ENCODE results near the gene PPFIA1.

PPFIA1 gene

DNA sequence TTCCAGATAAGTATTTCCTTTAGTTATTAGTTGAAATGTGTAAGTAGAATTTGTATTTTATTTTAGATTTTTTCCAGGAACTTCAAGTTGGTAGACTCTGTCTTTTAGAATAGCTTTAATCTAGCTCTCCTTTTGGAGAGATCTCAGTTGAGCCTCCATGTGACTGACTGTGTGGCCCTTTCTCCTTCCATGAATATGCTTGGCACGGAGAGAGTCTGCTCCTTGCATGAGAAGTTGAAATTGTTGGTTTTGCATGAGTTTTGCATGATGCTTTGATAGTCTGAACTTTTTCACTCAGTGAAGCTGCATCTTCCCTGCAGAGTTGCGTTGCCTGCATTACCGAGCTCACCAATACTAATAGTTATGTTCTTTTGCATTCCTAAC lies 95.0 kb downstream of the PPFIA1 start:
- no peaks in the 10 kb centered on the region for H3K27me3 ChIP-seq (ENCODE audit: control insufficient read depth, insufficient read depth, low read length)
- no peak overlapping the region for H3K9ac ChIP-seq (ENCODE audit: low read length)
- peaks cover 60% of the 10 kb centered on the region for H3K36me3 ChIP-seq (ENCODE audit: control insufficient read depth, low read depth, low read length)
- no peaks in the 10 kb centered on the region for H3K9me3 ChIP-seq (ENCODE audit: control insufficient read depth, low read depth, low read length)
- no peak overlapping the region for H3K4me3 ChIP-seq (ENCODE audit: low read length)
- H3K4me1 ChIP-seq (ENCODE audit: control insufficient read depth, low read depth, low read length): no peaks in the 10 kb centered on the region
- no peak overlapping the region for H3K27ac ChIP-seq (ENCODE audit: low read length)

DNA sequence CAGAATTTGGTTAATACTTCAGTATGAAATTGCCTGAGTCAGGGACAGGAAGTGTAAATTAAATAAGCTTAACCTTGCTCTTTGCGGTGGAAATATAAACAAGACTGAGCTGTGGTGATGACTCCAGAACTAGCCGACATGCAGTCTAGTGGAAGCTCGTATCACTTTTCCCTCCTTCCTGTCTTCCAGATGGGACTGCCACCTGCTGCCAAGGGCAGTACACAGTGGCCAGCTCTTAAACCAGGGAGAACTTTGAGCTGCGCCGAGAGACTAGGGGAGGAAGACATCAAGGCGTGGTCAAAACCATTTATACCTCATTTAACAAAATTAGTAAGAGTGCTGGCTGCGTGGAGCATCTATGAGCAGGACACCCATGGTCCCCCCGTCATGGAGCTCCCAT lies 96.6 kb downstream of the PPFIA1 start:
- H3K4me3 ChIP-seq (ENCODE audit: low read length): no peak overlapping the region
- H3K9me3 ChIP-seq (ENCODE audit: control insufficient read depth, low read depth, low read length): no peaks in the 10 kb centered on the region
- peaks cover 52% of the 10 kb centered on the region for H3K36me3 ChIP-seq (ENCODE audit: control insufficient read depth, low read depth, low read length)
- no peak overlapping the region for H3K9ac ChIP-seq (ENCODE audit: low read length)
- no peak overlapping the region for H3K27ac ChIP-seq (ENCODE audit: low read length)
- no peaks in the 10 kb centered on the region for H3K27me3 ChIP-seq (ENCODE audit: control insufficient read depth, insufficient read depth, low read length)
- H3K4me1 ChIP-seq (ENCODE audit: control insufficient read depth, low read depth, low read length): no peaks in the 10 kb centered on the region

DNA sequence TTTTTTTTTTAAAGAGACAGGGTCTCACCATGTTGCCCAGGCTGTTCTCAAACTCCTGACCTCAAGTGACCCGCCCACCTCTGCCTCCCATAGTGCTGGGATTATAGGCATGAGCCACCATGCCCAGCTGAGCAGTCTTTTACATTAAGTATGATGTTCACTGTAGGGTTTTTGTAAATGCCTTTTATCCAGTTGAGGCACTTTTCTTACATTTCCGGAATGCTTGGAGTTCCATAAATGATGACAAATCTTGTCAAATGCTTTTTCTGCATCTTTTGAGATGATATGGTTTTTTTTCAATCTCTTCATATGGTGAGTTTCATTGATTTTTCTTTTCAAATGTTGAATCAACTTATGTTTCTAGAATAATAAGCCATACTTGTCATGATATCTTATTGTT lies 98.5 kb downstream of the PPFIA1 start:
- Histone ChIP-seq H3K9ac (ENCODE audit: low read length) (no peak overlapping the region), H3K36me3 (ENCODE audit: control insufficient read depth, low read depth, low read length) (peaks cover 51% of the 10 kb centered on the region), H3K9me3 (ENCODE audit: control insufficient read depth, low read depth, low read length) (no peaks in the 10 kb centered on the region), H3K4me1 (ENCODE audit: control insufficient read depth, low read depth, low read length) (no peaks in the 10 kb centered on the region), H3K27me3 (ENCODE audit: control insufficient read depth, insufficient read depth, low read length) (no peaks in the 10 kb centered on the region), H3K4me3 (ENCODE audit: low read length) (no peak overlapping the region), H3K27ac (ENCODE audit: low read length) (no peak overlapping the region)

DNA sequence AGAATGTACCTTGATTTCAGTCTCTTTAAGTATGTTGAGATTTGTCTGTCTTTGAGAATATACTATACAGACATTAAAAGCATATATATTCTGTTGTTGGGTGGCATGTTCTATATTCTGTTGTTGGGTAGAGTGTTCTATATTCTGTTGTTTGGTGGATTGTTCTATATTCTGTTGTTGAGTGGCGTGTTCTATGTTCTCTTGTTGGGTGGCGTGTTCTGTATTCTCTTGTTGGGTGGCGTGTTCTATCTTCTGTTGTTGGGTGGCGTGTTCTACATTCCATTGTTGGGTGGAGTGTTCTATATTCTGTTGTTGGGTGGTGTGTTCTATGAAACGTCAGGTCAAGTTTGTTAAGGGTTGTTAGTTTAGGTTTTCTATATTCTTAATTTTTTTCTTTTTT lies 100.8 kb downstream of the PPFIA1 start:
- Histone ChIP-seq H3K36me3 (ENCODE audit: control insufficient read depth, low read depth, low read length) (peaks cover 55% of the 10 kb centered on the region), H3K4me1 (ENCODE audit: control insufficient read depth, low read depth, low read length) (no peaks in the 10 kb centered on the region), H3K27me3 (ENCODE audit: control insufficient read depth, insufficient read depth, low read length) (no peaks in the 10 kb centered on the region), H3K9me3 (ENCODE audit: control insufficient read depth, low read depth, low read length) (no peaks in the 10 kb centered on the region), H3K4me3 (ENCODE audit: low read length) (no peak overlapping the region), H3K9ac (ENCODE audit: low read length) (no peak overlapping the region), H3K27ac (ENCODE audit: low read length) (no peak overlapping the region)

DNA sequence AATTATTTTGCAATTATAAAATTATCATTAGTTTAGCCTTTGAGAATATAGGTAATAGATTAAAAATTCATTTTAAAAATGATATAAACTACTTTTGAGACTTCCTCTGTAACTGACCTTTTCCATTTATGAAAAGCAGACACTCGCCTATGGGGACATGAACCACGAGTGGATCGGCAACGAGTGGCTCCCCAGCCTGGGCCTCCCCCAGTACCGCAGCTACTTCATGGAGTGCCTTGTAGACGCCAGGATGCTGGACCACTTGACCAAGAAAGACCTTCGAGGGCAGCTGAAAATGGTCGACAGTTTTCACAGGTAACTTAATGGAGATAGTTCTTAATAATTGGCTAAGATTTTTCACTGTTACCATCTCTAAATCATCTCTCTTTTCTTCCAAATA lies 101.6 kb downstream of the PPFIA1 start:
- no peaks in the 10 kb centered on the region for H3K4me1 ChIP-seq (ENCODE audit: control insufficient read depth, low read depth, low read length)
- no peak overlapping the region for H3K27ac ChIP-seq (ENCODE audit: low read length)
- no peak overlapping the region for H3K4me3 ChIP-seq (ENCODE audit: low read length)
- no peaks in the 10 kb centered on the region for H3K9me3 ChIP-seq (ENCODE audit: control insufficient read depth, low read depth, low read length)
- H3K9ac ChIP-seq (ENCODE audit: low read length): no peak overlapping the region
- H3K27me3 ChIP-seq (ENCODE audit: control insufficient read depth, insufficient read depth, low read length): no peaks in the 10 kb centered on the region
- peaks cover 60% of the 10 kb centered on the region for H3K36me3 ChIP-seq (ENCODE audit: control insufficient read depth, low read depth, low read length)

DNA sequence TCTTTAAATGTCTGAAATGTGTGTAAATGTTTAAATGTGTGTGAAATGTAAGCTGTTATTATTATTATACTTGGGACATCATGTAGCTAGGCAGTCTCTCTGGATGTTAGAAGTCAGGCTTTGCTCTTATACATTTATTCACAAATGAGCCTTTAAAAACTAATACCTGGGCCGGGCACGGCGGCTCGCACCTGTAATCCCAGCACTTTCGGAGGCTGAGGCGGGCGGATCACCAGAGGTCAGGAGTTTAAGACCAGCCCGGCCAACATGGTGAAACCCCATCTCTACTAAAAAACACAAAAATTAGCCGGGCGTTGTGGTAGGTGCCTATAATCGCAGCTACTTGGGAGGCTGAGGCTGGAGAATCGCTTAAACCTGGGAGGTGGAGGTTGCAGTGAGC lies 106.1 kb downstream of the PPFIA1 start:
- Histone ChIP-seq H3K9ac (ENCODE audit: low read length) (no peak overlapping the region), H3K36me3 (ENCODE audit: control insufficient read depth, low read depth, low read length) (peaks cover 63% of the 10 kb centered on the region), H3K4me1 (ENCODE audit: control insufficient read depth, low read depth, low read length) (no peaks in the 10 kb centered on the region), H3K9me3 (ENCODE audit: control insufficient read depth, low read depth, low read length) (no peaks in the 10 kb centered on the region), H3K27ac (ENCODE audit: low read length) (no peak overlapping the region), H3K4me3 (ENCODE audit: low read length) (no peak overlapping the region), H3K27me3 (ENCODE audit: control insufficient read depth, insufficient read depth, low read length) (no peaks in the 10 kb centered on the region)

DNA sequence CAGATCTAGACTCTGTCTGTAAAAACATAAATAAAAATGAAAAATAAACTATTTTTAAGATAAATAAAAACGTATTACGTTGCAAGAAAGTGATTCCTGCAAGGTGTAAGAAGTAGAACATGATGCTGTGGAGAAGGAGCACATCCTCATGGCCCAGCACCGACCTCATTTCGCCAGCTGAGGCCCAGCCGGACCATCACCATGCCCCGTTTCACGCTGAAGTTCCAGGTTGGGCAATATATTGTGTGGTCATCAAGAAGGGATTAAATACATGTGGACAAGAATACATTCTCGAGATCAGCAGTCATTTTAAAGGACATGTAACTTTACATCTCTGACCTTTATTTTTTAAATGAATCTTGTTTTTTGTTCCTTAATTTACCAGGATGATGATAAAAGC lies 107.2 kb downstream of the PPFIA1 start:
- no peaks in the 10 kb centered on the region for H3K27me3 ChIP-seq (ENCODE audit: control insufficient read depth, insufficient read depth, low read length)
- H3K4me3 ChIP-seq (ENCODE audit: low read length): no peak overlapping the region
- H3K9ac ChIP-seq (ENCODE audit: low read length): no peak overlapping the region
- peaks cover 56% of the 10 kb centered on the region for H3K36me3 ChIP-seq (ENCODE audit: control insufficient read depth, low read depth, low read length)
- H3K4me1 ChIP-seq (ENCODE audit: control insufficient read depth, low read depth, low read length): no peaks in the 10 kb centered on the region
- no peaks in the 10 kb centered on the region for H3K9me3 ChIP-seq (ENCODE audit: control insufficient read depth, low read depth, low read length)
- no peak overlapping the region for H3K27ac ChIP-seq (ENCODE audit: low read length)

DNA sequence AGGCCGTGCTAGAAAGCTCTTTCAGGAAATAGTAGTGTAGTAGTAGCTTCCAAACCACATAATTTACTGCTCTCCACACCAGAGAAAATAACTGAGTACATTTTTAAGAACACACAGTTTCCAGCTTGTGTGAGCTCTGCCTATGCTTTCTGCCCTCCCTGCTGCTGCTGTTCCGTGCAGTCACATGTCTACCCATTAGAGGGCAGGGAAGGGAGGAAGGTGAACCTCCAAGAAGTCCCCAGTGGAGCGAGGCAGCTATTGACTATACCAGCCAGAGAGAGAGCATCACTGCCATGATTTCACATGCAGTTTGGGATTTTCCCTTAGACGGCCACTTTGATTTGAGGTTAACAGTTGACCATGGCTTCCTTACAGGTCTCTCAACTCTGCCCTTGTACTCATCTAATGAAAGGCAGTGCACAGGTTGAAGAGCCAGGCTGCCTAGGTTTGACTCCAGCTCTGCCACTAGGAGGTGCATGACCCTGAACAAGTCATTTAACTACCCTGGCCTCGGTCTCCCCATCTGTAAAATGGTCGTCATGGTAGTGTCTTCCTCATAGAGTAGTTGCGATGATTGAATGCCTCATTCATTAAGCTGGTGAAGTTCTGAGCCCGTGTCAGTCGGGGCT lies 108.1 kb downstream of the PPFIA1 start:
- Histone ChIP-seq H3K36me3 (ENCODE audit: control insufficient read depth, low read depth, low read length) (peaks cover 49% of the 10 kb centered on the region), H3K27ac (ENCODE audit: low read length) (no peak overlapping the region), H3K27me3 (ENCODE audit: control insufficient read depth, insufficient read depth, low read length) (no peaks in the 10 kb centered on the region), H3K4me1 (ENCODE audit: control insufficient read depth, low read depth, low read length) (no peaks in the 10 kb centered on the region), H3K4me3 (ENCODE audit: low read length) (no peak overlapping the region), H3K9me3 (ENCODE audit: control insufficient read depth, low read depth, low read length) (no peaks in the 10 kb centered on the region), H3K9ac (ENCODE audit: low read length) (no peak overlapping the region)

DNA sequence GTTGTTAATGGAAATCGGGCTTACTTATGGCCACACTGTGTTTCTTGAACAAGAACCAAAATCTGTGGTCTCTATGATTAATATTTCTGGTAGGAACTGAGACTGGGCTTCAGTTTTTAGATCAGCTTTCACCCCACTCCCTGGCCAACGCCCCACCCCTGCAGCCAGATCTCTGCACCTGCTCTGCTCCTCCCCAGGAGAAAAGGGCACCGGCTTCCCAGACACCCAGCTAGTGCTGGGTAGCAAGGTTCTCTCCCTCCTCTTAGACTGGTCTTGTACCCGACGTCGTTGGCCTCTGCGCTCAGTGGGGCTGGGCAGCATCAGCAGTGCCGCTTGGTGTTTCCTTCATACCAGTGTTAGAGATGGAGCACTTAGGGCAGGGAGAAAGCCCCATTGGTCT lies 110.9 kb downstream of the PPFIA1 start:
- no peaks in the 10 kb centered on the region for H3K4me1 ChIP-seq (ENCODE audit: control insufficient read depth, low read depth, low read length)
- H3K4me3 ChIP-seq (ENCODE audit: low read length): no peak overlapping the region
- H3K36me3 ChIP-seq (ENCODE audit: control insufficient read depth, low read depth, low read length): peaks cover 33% of the 10 kb centered on the region
- no peak overlapping the region for H3K9ac ChIP-seq (ENCODE audit: low read length)
- no peaks in the 10 kb centered on the region for H3K27me3 ChIP-seq (ENCODE audit: control insufficient read depth, insufficient read depth, low read length)
- H3K27ac ChIP-seq (ENCODE audit: low read length): no peak overlapping the region
- H3K9me3 ChIP-seq (ENCODE audit: control insufficient read depth, low read depth, low read length): no peaks in the 10 kb centered on the region

DNA sequence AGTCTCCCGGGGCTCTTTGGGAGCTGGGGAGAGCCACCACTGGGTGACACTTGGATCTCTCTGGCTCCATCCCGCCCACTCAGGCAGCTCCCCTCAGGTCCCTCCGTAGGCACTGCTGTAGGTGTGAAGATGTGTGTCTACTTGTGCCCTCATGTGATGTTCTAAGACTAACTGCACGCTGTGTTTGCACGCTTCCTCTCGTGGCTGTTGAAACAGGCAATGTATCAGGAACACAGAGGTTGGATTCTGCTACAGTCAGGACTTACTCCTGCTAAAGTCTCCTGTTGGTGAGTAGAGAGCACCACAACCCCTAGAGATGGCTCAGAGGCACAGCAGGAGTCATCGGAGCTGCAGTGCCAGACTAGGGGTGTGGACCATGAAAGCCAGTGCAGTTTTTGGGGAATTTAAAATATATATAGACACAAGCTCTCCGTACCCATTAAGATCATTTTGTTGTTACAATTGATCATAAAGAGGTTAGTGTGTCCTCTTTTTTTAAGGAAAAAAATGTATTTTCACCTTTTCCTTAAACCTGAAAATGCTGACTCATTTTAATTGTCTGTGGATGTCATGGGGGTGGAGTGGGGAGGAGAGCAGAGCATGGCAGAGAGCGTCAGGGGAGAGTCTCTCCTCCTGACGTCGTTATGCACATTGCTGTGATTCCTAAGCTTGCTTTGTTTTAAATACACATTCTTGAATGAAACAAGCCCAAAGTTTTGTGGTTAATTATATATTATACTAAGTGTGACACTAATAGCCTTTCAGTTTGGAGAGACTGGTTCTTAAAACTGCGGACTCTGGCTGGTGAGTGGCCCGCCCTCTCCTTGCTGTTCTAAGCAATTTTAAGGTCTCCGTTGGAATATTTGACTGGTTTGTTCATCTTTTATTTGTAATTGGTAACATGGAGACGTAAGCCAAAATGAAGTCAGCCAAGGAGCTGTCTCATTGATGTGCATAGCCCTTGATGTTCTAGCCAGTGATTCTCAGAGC lies 111.7 kb downstream of the PPFIA1 start:
- Histone ChIP-seq H3K27ac (ENCODE audit: low read length) (no peak overlapping the region), H3K27me3 (ENCODE audit: control insufficient read depth, insufficient read depth, low read length) (no peaks in the 10 kb centered on the region), H3K9me3 (ENCODE audit: control insufficient read depth, low read depth, low read length) (no peaks in the 10 kb centered on the region), H3K9ac (ENCODE audit: low read length) (no peak overlapping the region), H3K36me3 (ENCODE audit: control insufficient read depth, low read depth, low read length) (peaks cover 26% of the 10 kb centered on the region), H3K4me1 (ENCODE audit: control insufficient read depth, low read depth, low read length) (no peaks in the 10 kb centered on the region), H3K4me3 (ENCODE audit: low read length) (no peak overlapping the region)

DNA sequence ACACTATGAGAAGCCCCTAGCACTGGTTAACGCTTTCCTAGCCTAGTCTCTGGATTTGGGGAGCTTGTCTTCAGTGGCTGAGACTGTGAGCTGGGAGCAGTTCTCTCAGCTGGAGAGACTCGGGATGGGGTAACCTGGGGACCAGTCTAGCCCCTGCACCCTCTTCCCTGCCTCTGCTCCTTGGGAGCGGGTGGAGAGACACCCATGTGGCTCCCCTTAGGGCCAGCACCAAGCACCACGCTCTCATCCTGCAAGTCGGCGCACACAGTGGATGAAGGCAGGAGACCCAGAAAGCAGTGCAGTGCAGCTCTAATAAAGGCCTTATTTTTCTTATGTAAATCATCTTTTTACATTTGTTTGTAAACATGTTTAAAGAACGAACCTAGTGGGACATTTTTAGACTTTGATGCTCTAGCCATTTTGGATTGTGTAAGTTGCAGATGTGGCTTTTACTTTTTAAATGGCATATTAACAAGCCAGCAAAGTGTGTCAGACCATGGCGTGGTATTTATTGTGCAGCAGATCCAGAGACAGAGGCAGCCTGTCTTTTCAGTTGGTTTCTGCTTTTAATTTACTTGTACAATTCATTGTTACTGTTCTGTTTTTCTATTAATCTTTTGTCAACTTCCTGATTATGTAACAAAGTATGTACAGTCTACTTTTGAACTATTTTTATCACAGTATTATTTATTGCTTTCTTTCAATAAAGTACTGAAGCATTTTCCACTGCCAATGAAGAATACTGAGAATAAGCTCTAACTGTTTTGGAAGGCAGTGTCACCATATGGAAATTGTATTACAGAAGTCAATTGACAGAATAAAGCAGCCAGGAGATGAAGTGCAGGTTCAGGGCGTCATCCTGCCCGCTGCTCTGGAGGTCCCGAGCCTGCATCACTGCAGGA lies 113.4 kb downstream of the PPFIA1 start:
- Histone ChIP-seq H3K4me1 (ENCODE audit: control insufficient read depth, low read depth, low read length) (no peaks in the 10 kb centered on the region), H3K9ac (ENCODE audit: low read length) (no peak overlapping the region), H3K4me3 (ENCODE audit: low read length) (no peak overlapping the region), H3K27me3 (ENCODE audit: control insufficient read depth, insufficient read depth, low read length) (no peaks in the 10 kb centered on the region), H3K36me3 (ENCODE audit: control insufficient read depth, low read depth, low read length) (peaks cover 11% of the 10 kb centered on the region), H3K27ac (ENCODE audit: low read length) (no peak overlapping the region), H3K9me3 (ENCODE audit: control insufficient read depth, low read depth, low read length) (no peaks in the 10 kb centered on the region)
